Ishikawa (cell line): ENCODE data around the gene LPAR1.

ENCODE experiments used
- CEBPB ChIP-seq: IDR thresholded peaks from 2 replicates; pipeline ENCODE4 v1.6.1; 2012
- CREB1 ChIP-seq: IDR thresholded peaks from 2 replicates; pipeline ENCODE4 v1.6.1; 2012; ENCODE audit warnings: low read depth
- EGR1 ChIP-seq: IDR thresholded peaks from 2 replicates; pipeline ENCODE4 v1.6.1; 2012
- EP300 ChIP-seq: IDR thresholded peaks from 2 replicates; pipeline ENCODE4 v1.6.1; 2012; ENCODE audit warnings: borderline replicate concordance
- FOXM1 ChIP-seq: IDR thresholded peaks from 2 replicates; pipeline ENCODE4 v1.6.1; 2012; ENCODE audit warnings: low read depth, borderline replicate concordance
- MAX ChIP-seq: IDR thresholded peaks from 2 replicates; pipeline ENCODE4 v1.6.1; 2012
- NFIC ChIP-seq: IDR thresholded peaks from 2 replicates; pipeline ENCODE4 v1.6.1; 2012
- RAD21 ChIP-seq: IDR thresholded peaks from 2 replicates; pipeline ENCODE4 v1.6.1; 2012; ENCODE audit warnings: low read depth
- REST ChIP-seq: IDR thresholded peaks from 2 replicates; pipeline ENCODE4 v1.6.1; 2012; ENCODE audit warnings: low read depth, mild to moderate bottlenecking
- TAF1 ChIP-seq: IDR thresholded peaks from 2 replicates; pipeline ENCODE4 v1.6.1; 2012; ENCODE audit warnings: low read depth, mild to moderate bottlenecking
- TCF12 ChIP-seq: IDR thresholded peaks from 2 replicates; pipeline ENCODE4 v1.6.1; 2012; ENCODE audit warnings: low read depth
- TEAD4 ChIP-seq: IDR thresholded peaks from 2 replicates; pipeline ENCODE4 v1.6.1; 2012
- USF1 ChIP-seq: IDR thresholded peaks from 2 replicates; pipeline ENCODE4 v1.6.1; 2012
- YY1 ChIP-seq: IDR thresholded peaks from 2 replicates; pipeline ENCODE4 v1.6.1; 2012; ENCODE audit warnings: low read depth
- ZBTB7A ChIP-seq: IDR thresholded peaks from 2 replicates; pipeline ENCODE4 v1.6.1; 2012; ENCODE audit warnings: low read depth

The LPAR1 gene

DNA sequence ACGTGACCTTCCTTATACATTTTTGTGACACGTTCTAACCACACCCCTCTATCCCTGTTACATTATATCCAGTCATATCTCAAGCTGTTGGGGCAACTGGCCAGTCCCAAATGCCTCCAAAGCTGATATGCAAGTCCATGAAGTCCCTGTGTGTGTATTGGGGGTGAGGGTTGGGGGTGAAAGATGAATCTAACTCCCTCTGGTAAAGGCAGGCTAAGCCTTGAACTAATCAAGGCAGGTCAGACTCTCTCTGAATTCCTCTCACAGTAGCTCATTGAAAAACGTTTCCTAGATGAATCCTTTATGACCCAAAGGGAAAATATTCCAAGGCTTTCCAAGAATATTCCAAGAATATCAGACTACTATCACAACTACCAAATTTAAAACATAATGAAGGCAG, 195.3 kb downstream of the LPAR1 start:
- TF ChIP-seq FOXM1, result no peak
- no peak for TF ChIP-seq MAX
- no peak for TF ChIP-seq CEBPB
- no peak for TF ChIP-seq REST
- TF ChIP-seq EGR1, result no peak
- no peak for TF ChIP-seq TEAD4
- no peak for TF ChIP-seq CREB1
- TF ChIP-seq RAD21, result no peak
- no peak for TF ChIP-seq NFIC
- no peak for TF ChIP-seq EP300
- TF ChIP-seq ZBTB7A, result no peak
- TF ChIP-seq YY1, result no peak
- no peak for TF ChIP-seq USF1
- TF ChIP-seq TCF12, result no peak

DNA sequence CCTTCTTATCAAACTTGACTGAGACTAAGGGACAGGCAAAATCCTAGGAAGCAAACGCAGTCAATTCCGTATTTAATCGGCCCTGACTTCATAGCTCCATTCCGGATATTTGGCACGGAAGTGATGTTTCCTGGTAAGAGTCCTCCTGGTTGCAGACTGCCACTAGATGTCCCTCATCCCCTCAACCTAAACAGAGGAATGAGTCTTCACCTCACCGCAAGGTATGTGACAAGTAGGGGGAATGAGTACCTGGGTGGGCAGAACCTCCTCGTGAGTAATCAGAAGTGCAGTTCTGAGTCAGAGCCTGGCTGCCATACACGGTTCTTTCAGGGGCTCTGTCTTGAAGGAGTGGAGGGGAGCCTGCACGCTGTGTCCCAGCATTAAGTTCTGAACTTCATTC, 196.1 kb downstream of the LPAR1 start:
- TF ChIP-seq EGR1, result no peak
- TF ChIP-seq CREB1, result no peak
- no peak for TF ChIP-seq USF1
- TF ChIP-seq REST, result no peak
- no peak for TF ChIP-seq YY1
- no peak for TF ChIP-seq TEAD4
- no peak for TF ChIP-seq TCF12
- TF ChIP-seq ZBTB7A, result no peak

GRCh38 chr9:110837401-110838005, 200.8 kb downstream of the LPAR1 start:
- TF ChIP-seq EGR1 (no peak), MAX (no peak), REST (no peak), FOXM1 (no peak), TCF12 (no peak)

- TF ChIP-seq YY1 (no peak), TEAD4 (no peak), CEBPB (no peak), RAD21 (no peak), EP300 (no peak), TCF12 (no peak), REST (no peak), FOXM1 (no peak), NFIC (no peak), MAX (no peak), TAF1 (no peak), CREB1 (no peak), USF1 (no peak), ZBTB7A (no peak), EGR1 (no peak)
Observed at GRCh38 chr9:110835859-110836271, 202.4 kb downstream of the LPAR1 start.
